Left renal pelvis (tissue), 4 donors: ENCODE results near the gene ST6GALNAC1. TPM values are rescaled to one million over a fixed set of nuclear protein-coding genes. Genes with fewer than 3 reads are reported as not detected.

Experiments used
- DNase-seq, 4 donors: peaks; one replicate each; pipeline ENCODE4 v3.0.0-alpha.2; 2013; ENCODE audit warnings: low read depth in 4 of 4, low spot score in 3 of 4
- polyA plus RNA-seq, 4 donors: library from polyadenylated mRNA; unstranded; fragments of 120-200 nt; gene quantifications; one replicate each; pipeline ENCODE4 v1.2.1, GENCODE V29; 2013; ENCODE audit not compliant: insufficient read length in 4 of 4

Gene ST6GALNAC1
- polyA plus RNA-seq, 4 donors: 0.17 to 0.61 (median 0.40) TPM

- no peak for DNase-seq
These were observed 33.1 kb upstream of the ST6GALNAC1 start for GRCh38 chr17:76676629-76677028.

GRCh38 chr17:76675648-76676047 lies 32.1 kb upstream of the ST6GALNAC1 start:
- DNase-seq: no peak

- DNase-seq: no peak
These were observed 31.0 kb upstream of the ST6GALNAC1 start for GRCh38 chr17:76674600-76674999.

- no peak for DNase-seq
These were observed 30.2 kb upstream of the ST6GALNAC1 start for GRCh38 chr17:76673729-76674128.

- DNase-seq: no peak
These were observed 29.3 kb upstream of the ST6GALNAC1 start for GRCh38 chr17:76672892-76673291.

- DNase-seq: no peak
These were observed 28.8 kb upstream of the ST6GALNAC1 start for GRCh38 chr17:76672270-76672851.

GRCh38 chr17:76671912-76672262 lies 28.3 kb upstream of the ST6GALNAC1 start:
- DNase-seq: no peak

- peak; percentile 99 to 100 (median 100) for DNase-seq
These were observed 27.8 kb upstream of the ST6GALNAC1 start for GRCh38 chr17:76671123-76671911.

GRCh38 chr17:76670718-76671122 lies 27.2 kb upstream of the ST6GALNAC1 start:
- DNase-seq: no peak

- no peak for DNase-seq
These were observed 26.6 kb upstream of the ST6GALNAC1 start for GRCh38 chr17:76670020-76670717.

GRCh38 chr17:76667786-76668453 lies 24.4 kb upstream of the ST6GALNAC1 start:
- no peak for DNase-seq

- no peak for DNase-seq
These were observed 23.9 kb upstream of the ST6GALNAC1 start for GRCh38 chr17:76667491-76667755.

GRCh38 chr17:76660656-76661042 lies 17.1 kb upstream of the ST6GALNAC1 start:
- DNase-seq: no peak

GRCh38 chr17:76659928-76660655 lies 16.5 kb upstream of the ST6GALNAC1 start:
- no peak for DNase-seq

- DNase-seq: no peak
These were observed 14.7 kb upstream of the ST6GALNAC1 start for GRCh38 chr17:76658242-76658662.

GRCh38 chr17:76657505-76658241 lies 14.1 kb upstream of the ST6GALNAC1 start:
- no peak for DNase-seq

GRCh38 chr17:76654408-76654807 lies 10.9 kb upstream of the ST6GALNAC1 start:
- DNase-seq: no peak

- no peak for DNase-seq
These were observed 6.9 kb upstream of the ST6GALNAC1 start for GRCh38 chr17:76650504-76650903.

GRCh38 chr17:76646712-76647111 lies 3.2 kb upstream of the ST6GALNAC1 start:
- no peak for DNase-seq

- no peak for DNase-seq
These were observed 1.9 kb upstream of the ST6GALNAC1 start for GRCh38 chr17:76645481-76645880.
